Effector memory CD4-positive, alpha-beta T cell (primary cell): ENCODE results near the gene DAPK3.
"Not testable (repeated sequence)": the region's sequence is repeated elsewhere in the genome, so short reads cannot be mapped to it uniquely, and the experiment has no call there.

Experiments used
- DNase-seq, 3 donors: peaks; one replicate each; pipeline ENCODE4 v3.0.0-alpha.2; 2020
- H3K27ac ChIP-seq: 2 replicates; pipeline ENCODE4 v1.7.0; 2013; ENCODE audit warnings: mild to moderate bottlenecking, low read length, moderate library complexity; ENCODE audit not compliant: insufficient read depth, poor library complexity, severe bottlenecking
- H3K27me3 ChIP-seq: replicated peaks from 2 replicates; pipeline ENCODE4 v1.7.0; 2013; ENCODE audit warnings: mild to moderate bottlenecking, low read length; ENCODE audit not compliant: insufficient read depth, control insufficient read depth, poor library complexity, severe bottlenecking
- H3K36me3 ChIP-seq: 2 replicates; pipeline ENCODE4 v1.7.0; 2013; ENCODE audit warnings: mild to moderate bottlenecking, low read length, moderate library complexity; ENCODE audit not compliant: control insufficient read depth, insufficient read depth
- H3K4me1 ChIP-seq: 2 replicates; pipeline ENCODE4 v1.7.0; 2013; ENCODE audit warnings: low read length, mild to moderate bottlenecking; ENCODE audit not compliant: control insufficient read depth, insufficient read depth, poor library complexity, severe bottlenecking
- H3K4me3 ChIP-seq: 2 replicates; pipeline ENCODE4 v1.7.0; 2013; ENCODE audit warnings: low read length, low read depth, mild to moderate bottlenecking; ENCODE audit not compliant: insufficient read depth, poor library complexity, severe bottlenecking
- H3K9me3 ChIP-seq: 2 replicates; pipeline ENCODE4 v1.7.0; 2013; ENCODE audit warnings: mild to moderate bottlenecking, low read length, moderate library complexity; ENCODE audit not compliant: control insufficient read depth

Gene DAPK3

DNA sequence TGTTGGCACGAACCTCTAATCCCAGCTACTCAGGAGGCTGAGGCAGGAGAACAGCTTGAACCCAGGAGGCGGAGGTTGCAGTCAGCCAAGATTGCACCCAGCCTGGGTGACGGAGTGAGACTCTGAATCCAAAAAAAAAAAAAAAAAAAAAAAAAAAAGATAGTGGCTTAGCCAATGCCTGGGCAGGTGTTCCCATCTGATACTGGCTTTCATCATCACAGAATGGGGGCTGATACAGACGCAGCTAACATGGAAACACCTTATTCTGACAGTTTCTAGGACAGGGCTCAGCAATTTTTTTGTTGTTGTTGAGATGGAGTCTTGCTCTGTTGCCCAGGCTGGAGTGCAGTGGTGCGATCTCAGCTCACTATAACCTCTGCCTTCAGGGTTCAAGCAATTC, 29.9 kb upstream of the DAPK3 start:
- H3K27ac ChIP-seq, H3K36me3 ChIP-seq, DNase-seq, H3K4me1 ChIP-seq, H3K4me3 ChIP-seq, H3K9me3 ChIP-seq, H3K27me3 ChIP-seq: not testable (repeated sequence)

DNA sequence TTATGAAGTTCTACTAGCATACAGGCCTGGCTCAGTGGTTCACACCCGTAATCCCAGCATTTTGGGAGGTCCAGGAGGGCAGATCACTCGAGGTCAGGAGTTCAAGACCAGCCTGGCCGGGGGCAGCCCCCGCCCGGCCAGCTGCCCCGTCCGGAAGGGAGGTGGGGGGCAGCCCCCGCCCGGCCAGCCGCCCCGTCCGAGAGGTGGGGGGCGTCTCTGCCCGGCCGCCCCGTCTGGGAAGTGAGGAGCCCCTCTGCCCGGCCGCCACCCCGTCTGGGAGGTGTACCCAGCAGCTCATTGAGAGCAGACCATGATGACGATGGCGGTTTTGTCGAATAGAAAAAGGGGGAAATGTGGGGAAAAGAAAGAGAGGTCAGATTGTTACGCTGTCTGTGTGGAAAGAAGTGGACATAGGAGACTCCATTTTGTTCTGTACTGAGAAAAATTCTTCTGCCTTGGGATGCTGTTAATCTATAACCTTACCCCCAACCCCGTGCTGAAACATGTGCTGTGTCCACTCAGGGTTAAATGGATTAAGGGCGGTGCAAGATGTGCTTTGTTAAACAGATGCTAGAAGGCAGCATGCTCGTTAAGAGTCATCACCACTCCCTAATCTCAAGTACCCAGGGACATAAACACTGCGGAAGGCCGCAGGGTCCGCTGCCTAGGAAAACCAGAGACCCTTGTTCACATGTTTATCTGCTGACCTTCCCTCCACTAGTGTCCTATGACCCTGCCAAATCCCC, 27.9 kb upstream of the DAPK3 start:
- not testable (repeated sequence) for H3K27me3 ChIP-seq, DNase-seq, H3K36me3 ChIP-seq, H3K4me3 ChIP-seq, H3K4me1 ChIP-seq, H3K9me3 ChIP-seq, H3K27ac ChIP-seq

DNA sequence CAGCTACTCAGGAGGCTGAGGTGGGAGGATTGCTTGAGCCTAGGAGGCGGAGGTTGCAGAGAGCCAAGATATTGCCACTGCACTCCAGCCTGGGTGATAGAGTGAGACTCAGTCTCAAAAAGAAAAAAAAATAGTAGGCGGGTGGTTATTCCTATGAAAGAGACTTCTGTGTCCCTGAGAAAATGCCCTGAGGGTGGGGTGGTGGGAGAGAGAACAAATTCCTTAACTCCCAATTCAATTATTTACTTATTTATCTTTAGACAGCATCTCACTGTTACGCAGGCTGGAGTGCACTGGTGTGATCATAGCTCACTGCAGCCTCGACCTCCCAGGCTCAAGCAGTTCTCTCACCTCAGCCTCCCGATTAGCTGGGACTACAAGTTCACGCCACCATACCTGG, 24.7 kb upstream of the DAPK3 start:
- no peak for DNase-seq
- Histone ChIP-seq H3K4me3 (no peak overlapping the region), H3K27ac (no peak overlapping the region), H3K36me3 (no peaks in the 10 kb centered on the region), H3K4me1 (no peaks in the 10 kb centered on the region), H3K9me3 (no peaks in the 10 kb centered on the region), H3K27me3 (no peaks in the 10 kb centered on the region)

DNA sequence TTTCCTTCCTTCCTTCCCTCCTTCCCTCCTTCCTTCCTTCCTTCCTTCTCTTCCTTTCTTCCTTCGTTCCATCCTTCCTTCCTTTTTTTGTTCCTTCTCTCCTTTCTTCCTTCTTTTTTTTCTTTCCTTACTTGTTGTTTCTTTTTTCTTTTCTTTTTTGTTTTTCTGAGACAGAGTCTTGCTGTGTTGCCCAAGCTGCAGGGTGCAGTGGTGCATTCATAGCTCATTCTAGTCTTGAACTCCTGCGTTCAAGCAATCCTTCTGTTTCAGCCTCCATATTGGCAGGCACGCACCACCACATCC, 19.9 kb upstream of the DAPK3 start:
- Histone ChIP-seq H3K27me3 (no peaks in the 10 kb centered on the region), H3K4me1 (peaks cover 16% of the 10 kb centered on the region), H3K36me3 (no peaks in the 10 kb centered on the region), H3K27ac (no peak overlapping the region), H3K9me3 (no peaks in the 10 kb centered on the region), H3K4me3 (no peak overlapping the region)
- DNase-seq, result no peak

DNA sequence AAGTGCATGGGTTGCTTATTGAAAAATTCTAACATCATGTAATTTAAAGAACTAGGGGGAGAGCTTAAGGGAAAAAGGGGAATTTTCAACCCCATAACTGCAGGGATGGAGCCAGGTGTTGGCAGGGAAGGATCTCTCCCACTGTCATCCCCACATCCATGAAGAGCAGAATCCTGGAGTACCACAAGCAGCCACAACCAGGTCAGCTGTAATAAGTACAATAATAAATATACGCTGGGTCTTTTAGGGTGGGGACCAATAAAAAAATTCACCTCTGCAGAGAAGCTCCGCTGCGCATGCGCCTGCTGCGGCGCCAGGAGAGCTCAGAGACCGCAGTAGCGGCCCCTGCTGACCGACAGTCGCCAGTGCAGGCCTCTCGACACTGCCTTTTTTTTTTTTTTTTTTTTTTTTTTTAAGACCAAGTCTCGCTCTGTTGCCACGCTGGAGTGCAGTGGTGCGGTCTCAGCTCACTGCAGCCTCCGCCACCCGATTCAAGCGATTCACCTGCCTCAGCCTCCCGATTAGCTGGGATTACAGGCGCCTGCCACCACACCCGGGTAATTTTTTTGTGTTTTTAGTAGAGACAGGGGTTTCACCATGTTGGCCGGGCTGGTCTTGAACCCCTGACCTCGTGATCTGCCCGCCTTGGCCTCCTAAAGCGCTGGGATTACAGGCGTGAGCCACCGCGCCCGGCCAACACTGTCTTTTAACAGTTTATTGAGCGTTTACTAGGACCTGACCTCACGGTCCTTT, 16.9 kb upstream of the DAPK3 start:
- Histone ChIP-seq H3K4me3 (peak overlapping the region; percentile 99), H3K27me3 (no peaks in the 10 kb centered on the region), H3K27ac (no peak overlapping the region), H3K4me1 (peaks cover 29% of the 10 kb centered on the region), H3K36me3 (peaks cover 14% of the 10 kb centered on the region), H3K9me3 (no peaks in the 10 kb centered on the region)
- DNase-seq, result peak; percentile 79 to 87 (median 83)

DNA sequence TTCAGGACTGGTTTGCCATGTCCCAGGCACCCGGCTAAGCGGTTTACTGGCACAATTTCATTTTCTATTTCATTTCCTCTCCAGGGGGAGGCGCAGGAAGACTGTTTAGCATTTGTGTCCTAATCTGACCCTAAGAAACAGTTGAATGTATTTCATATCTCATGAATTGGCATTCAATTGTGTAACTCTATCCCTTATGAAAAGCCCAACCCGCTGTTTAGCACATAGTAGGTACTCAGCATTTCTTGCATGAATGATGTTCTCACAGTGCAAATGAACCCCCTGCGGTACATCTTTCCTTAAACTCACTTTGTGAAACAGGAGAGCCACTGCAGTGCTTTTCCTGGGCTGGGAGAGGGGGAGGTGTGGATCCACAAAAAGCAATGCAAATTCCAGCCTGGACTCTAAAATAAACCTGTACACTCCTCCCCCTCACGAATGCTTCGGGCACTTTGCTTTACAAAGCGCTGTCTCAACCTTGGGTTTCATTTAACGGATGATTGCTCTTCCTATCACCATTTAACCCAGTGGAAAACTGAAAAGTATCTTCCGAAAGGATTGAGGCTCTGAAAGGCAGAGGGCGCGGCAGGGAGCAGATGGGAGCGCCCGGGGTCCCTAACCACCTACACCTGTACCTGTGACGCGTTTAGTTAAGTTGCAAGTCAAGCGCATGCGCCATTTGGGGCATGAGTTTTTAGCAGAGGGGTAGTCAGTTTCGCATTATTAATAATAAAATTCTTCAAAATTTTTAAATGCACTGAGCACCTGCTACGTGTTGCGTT, 15.6 kb upstream of the DAPK3 start:
- Histone ChIP-seq H3K36me3 (peaks cover 28% of the 10 kb centered on the region), H3K27ac (peak overlapping the region; percentile 24), H3K4me3 (peak overlapping the region; percentile 99), H3K4me1 (peaks cover 29% of the 10 kb centered on the region), H3K9me3 (no peaks in the 10 kb centered on the region), H3K27me3 (no peaks in the 10 kb centered on the region)
- peak in 1 of 3 donors; percentile 53 for DNase-seq

DNA sequence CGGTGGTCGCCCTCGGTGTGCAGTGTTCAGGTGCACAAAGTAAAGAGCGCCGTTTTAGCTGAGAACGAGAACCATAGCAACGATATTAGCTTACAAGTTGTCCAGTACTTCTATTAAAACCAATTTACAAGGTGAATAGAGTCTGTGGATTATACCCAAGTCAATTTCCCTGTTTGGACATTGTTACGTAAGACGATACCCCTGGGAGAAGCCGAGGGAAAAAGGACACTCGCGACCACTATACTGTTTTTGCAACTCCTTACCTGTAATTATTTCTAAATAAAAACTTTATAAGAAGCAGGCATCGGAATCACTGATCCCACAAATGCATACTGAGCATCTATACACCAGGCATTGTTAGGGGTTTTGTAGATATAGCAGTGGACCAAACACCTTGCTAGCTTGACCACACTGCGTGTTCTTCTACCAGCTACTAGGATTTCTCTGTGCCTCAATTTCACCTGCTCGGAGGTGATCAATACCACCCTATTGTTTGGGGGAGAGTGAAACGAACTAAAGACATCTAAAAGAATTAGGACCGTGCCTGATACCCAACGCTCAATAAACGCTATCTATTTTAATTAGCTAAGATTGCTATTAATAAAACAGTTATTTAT, 14.9 kb upstream of the DAPK3 start:
- no peak for DNase-seq
- peak overlapping the region; percentile 24 for H3K27ac ChIP-seq
- peak overlapping the region; percentile 99 for H3K4me3 ChIP-seq
- no peaks in the 10 kb centered on the region for H3K27me3 ChIP-seq
- peaks cover 35% of the 10 kb centered on the region for H3K36me3 ChIP-seq
- H3K4me1 ChIP-seq, result peaks cover 29% of the 10 kb centered on the region
- no peaks in the 10 kb centered on the region for H3K9me3 ChIP-seq

DNA sequence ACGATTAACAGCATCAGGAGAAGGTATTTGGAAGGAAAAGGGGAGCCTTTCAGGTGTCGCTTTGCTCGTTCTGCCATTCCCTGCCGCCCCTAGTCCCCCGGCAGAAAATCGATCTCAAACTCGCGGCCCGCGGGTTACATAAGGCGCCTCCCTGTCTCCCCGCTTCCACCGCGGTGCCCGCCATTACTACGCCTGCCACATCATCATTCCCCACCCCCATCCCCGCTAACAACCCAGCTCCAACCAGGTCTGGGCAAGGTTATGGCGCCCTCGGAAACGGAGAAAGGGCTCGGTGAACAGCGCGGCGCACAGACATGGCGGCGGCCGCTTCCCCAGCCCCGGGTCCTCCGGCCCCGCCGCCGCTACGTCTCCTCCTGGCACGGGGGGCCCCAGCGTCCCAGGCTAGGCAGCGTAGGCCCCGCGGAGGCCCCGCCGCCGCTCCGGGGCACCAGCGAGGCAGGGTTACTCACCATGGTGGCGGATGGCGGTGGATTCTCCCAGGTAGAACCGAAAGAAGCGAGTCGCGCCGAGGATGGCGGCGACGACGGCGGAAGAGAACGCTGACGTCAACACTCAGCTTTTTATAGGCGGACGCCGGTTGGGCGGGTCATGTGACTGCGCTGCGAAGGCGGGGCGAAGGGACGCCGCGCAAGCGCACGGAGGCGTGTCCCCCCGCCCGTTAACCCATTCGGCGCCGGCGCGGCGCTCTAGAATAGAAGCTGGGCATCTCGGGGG, 14.2 kb upstream of the DAPK3 start, which contains the start of gene EEF2:
Gene EEF2 (minus strand): TSS at position 556 of the 735 bp plus-strand sequence. CDS start 83 bp downstream, at position 473.
- Histone ChIP-seq H3K9me3 (no peaks in the 10 kb centered on the region), H3K36me3 (peaks cover 42% of the 10 kb centered on the region), H3K4me1 (peaks cover 29% of the 10 kb centered on the region), H3K27ac (peak within 1 kb of the TSS; percentile 78), H3K4me3 (peak within 1 kb of the TSS; percentile 99), H3K27me3 (no peaks in the 10 kb centered on the region)
- peak; percentile 80 to 91 (median 85) for DNase-seq

DNA sequence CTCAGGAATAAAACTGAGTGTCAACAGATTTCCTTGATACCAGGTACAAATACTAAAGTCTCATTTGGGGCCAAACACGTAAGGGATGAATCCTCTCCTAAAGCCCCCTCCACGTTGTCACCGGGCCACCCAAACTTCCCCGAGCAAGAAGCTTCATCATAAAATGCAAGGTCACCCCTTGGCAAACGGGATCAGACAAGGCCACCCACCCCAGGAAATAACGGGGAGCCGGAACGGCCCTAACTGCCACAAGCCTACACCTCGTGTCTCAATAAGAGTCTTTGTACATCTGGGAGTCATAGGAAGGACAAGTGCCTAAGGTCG, 13.6 kb upstream of the DAPK3 start:
- Histone ChIP-seq H3K4me3 (peak overlapping the region; percentile 99), H3K36me3 (peaks cover 47% of the 10 kb centered on the region), H3K9me3 (no peaks in the 10 kb centered on the region), H3K27ac (peak overlapping the region; percentile 78), H3K27me3 (no peaks in the 10 kb centered on the region), H3K4me1 (peaks cover 29% of the 10 kb centered on the region)
- DNase-seq, result no peak
